Activated CD4-positive, CD25-positive, alpha-beta regulatory T cell treated with anti-CD3 and anti-CD28 coated beads, Interleukin-2, amount 50 U/mL, for 24 hours (primary cell): ENCODE data around the gene ABHD12.
A peak's percentile ranks its signal among the peaks of the same experiment; 100 is the strongest.

Experiments
- ATAC-seq, 2 donors: fragments of 150-1000 bp; cut with Tn5 transposase; one replicate each; pipeline ENCODE4 v1.10.0; 2021; ENCODE audit warnings: mild to moderate bottlenecking in 1 of 2, moderate library complexity in 1 of 2

ABHD12 gene

GRCh38 chr20:25380945-25381614 lies 9.6 kb downstream of the ABHD12 start:
- no peak for ATAC-seq

GRCh38 chr20:25378884-25379733 lies 11.5 kb downstream of the ABHD12 start:
- ATAC-seq, result no peak

DNA sequence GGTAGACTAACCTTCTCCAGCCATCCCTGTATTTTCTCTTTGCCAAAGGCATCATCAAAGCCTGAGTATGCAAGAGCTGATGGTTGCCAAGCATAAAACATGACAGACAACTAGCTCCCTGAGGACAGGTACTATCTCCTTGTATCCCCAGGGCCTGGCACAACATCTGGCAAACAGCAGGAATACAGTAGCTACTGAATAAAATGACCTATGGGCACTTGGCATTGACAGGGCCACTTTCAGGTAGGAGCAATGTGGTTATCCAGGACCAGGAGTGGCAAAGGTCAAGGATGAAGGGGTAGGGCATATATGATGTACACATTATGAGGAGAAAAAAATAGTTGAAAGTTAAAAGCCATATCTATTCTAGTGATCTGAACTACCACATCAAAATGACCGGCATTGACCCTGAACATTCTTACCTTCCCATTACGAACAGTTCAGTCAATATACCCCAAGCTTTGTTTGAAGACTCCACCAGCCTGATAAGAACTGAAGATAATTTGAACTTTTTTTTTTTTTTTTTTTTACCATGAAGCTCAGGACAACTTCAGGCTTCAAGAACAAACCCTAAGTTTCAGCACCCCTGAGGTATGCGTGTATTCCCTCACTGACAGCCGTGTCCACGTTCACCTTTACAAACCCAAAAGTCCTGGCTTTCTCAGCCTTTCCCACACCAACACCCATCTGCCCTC lies 12.3 kb downstream of the ABHD12 start:
- no peak for ATAC-seq

DNA sequence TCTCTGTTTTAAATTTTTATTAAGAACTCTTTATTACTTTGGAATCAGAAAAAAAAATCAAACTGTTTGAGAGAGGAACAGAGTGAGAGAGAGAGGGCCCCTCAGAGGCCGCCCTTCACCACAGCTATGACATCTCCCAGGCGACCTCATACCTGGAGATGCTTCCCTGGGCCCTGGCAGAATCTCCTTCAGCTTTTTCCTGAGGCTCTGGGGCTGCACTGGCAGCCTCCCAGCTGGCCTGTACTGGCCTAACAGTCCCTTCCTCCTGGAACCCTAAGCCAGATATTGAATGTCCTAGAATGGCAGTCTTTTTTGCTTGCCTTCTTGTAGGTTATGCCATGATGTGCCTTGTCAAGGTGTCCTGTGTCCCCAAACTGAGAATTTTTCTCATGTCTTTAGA lies 13.7 kb downstream of the ABHD12 start:
- no peak for ATAC-seq

DNA sequence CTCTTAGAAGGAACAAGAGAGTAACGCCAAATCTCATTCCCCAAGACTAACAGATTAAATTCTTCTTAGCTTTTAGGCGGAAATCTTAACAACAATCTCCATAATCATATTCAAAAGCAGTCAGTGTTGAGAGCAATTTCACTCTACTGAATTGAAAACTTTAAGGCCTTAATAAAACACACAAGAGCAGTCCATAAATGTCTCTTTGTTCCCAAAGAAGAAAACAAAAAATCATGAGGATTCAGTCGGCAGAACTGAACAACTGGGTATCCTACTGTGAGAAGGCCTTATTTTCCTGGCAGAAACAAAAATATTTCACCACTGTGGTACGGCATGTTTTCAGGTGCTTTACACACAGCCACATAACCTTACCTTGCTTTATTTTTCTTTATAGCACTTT lies 14.4 kb downstream of the ABHD12 start:
- ATAC-seq, result no peak

DNA sequence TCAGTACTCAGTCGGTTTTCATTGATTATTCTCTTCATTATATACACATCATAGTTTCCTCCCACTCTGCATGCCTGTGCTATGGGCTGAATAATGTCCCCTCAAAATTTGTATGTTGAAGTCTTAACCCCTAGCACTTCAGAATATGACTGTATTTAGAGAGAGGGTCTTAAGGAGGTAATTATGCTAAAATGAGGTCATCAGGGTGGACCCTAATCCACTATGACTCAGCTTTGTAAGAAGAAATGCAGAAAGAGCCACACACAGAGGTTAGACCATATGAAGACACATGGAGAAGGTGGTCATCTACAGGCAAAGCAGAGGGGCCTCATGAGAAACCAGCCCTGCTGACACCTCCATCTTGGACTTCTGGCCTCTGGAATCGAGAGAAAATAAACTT lies 15.8 kb downstream of the ABHD12 start:
- ATAC-seq, result no peak

GRCh38 chr20:25372584-25373336 lies 17.9 kb downstream of the ABHD12 start:
- ATAC-seq, result peak; percentile 70 to 88

DNA sequence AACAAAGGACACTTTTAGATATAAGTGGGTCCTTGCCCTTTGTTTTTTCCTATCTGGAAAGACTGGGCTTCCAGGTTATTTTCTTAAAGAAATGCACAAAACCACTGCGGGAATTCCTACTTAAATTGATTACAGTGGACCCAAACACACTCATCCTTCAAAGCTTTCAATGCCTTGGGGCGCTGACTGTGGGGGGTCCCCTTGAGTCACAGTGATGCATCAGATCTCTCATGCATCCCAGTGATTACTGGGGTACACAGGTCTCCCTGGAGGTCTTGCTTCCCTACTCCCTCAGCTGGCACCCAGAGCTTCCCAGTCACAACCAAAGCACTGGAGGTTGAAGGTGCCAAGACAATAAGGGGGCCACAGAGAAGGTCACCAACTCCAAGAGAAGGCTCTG lies 20.7 kb downstream of the ABHD12 start:
- ATAC-seq, result no peak

- no peak for ATAC-seq
Measured at GRCh38 chr20:25369529-25369928, 21.1 kb downstream of the ABHD12 start.

DNA sequence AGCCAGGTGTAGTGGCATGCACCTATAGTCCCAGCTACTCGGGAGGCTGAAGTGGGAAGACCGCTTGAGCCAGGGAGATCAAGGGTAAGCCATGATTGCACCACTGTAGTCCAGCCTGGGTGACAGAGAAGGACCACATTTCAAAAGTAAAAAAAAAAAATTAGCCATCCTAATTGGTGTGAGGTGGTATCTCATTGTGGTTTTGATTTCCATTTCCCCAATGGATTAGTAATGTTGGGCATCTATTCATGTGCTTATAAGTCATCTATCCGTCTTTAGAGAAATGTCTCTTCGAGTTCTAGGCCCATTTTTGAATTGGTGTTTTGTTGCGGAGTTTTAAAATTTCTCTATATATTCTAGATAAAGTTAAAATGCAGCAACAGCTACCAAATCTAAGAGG lies 21.7 kb downstream of the ABHD12 start:
- no peak for ATAC-seq

- no peak for ATAC-seq
Measured at GRCh38 chr20:25368526-25368925, 22.1 kb downstream of the ABHD12 start.

DNA sequence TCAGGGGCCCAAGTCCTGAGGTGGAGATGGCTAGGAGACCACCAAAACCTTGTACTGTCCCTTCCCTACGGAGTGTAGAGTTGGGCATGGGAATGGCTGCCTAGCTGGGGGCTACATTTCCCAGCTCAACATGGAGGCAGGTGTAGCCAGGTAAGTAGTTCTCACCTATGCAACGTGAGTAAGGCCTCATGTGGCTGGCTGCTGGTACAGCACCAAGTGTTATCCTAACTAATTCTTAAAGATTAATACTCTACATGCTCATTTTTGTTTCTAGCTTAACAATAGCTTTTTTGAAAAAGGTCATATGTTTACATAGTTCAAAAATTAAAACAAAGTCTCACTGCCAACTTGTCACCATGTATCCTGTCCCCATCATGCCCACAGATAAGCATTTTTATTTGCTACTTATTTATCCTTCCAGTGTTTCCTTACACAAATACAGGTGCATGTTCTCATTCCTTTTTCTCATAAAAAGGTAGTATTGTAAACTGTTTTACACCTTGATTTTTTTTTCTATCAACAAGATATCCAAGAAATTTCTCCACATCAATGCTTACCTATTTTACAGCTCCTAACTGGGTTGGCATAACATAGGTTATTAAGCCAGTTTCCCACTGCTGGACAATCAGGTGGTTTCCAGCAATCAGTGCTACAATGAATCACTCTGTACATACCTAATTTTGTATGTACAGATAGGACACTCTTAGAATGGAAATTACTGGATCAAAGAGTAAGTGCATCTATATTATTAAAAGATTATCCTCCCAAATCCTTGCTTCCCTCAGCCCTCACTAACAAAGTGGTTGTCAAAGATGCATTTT lies 25.5 kb downstream of the ABHD12 start:
- no peak for ATAC-seq

DNA sequence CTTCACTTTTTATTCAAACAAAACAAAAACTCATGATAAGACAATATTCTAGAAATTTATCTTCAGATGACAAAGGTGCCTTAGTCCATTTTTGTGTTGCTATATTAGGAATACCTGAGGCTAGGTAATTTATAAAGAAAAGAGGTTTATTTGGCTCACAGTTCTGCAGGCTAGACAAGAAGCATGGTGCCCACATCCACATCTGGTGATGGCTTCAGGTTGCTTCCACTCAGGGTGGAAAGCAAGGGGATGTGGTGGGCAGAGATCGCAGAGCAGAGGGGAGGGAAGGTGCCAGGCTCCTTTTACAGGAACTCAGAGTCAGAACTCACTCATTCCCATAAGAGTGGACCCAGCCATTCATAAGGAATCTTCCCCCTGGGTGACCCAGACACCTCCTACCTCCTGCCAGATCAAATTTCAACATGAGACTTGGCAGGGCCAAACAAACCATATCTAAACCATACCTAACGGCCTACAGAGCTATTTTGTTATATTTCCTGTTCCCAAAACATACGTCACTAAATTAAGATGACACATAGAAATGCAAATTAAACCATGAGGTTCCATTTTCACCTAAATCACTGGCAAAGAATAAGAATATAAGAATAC lies 26.4 kb downstream of the ABHD12 start:
- ATAC-seq, result no peak

GRCh38 chr20:25361287-25361683 lies 29.4 kb downstream of the ABHD12 start:
- no peak for ATAC-seq

DNA sequence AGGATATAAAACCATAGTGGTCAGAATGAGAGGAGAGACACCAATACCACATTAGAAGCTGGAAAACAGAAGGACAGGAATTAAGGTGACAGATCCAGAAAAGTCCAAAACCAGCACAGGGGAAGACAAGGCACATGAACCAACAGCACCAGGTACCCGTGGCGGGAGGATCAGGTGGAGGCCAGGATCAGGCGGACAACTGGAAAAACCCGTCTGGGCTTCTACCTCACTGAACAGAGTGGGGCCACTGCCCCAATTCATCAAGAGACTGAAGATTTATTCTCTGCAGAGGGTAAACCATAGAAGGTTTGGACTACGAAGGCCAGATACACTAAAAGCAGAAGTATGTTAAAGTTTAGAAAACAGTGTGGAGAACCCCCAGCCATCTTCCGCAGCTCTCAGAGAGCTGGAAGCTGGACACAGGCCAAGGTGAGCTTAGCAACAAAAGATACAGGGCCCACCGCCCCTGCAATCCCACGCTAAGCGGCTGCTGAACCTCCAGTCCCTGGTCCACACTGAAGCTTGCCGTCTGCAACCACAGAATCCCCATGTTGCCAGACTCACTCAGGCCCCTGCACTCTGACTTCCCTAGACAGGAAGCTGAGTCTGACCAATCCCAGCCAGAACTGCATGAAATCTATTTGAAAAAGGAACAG lies 29.9 kb downstream of the ABHD12 start:
- ATAC-seq, result no peak

DNA sequence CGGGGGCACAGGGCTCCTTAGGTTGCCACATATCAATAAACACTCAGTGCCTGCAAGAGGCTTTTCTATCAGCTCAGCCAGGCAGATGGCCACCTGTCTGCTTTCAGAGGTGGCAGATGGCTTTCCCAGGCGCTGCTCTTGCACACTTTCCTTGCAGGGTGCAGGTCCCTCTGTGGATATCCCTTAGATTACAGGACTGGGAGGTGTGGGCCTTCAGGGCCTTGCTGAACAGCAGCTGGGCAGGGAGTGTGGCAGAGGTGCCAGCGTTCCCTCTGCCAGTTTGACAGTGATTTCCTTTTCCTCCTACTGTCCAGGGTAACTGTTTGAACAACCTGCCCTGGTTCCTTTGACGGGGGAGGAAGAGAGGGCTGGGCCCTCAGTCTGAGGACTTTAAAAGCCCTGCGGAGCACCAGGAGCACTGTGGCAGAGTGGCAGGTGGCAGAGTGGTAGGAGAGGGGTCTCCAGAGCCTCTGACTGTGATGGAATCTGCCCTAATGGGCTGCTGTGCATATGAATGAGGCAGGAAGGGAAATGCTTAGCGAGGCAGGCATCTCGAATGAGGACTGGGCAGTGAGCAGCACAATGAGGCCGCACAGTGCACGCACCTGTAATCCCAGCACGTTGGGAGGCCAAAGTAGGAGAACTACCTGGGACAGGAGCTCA lies 34.2 kb downstream of the ABHD12 start:
- ATAC-seq, result no peak

GRCh38 chr20:25355866-25356265 lies 34.8 kb downstream of the ABHD12 start:
- no peak for ATAC-seq

GRCh38 chr20:25355011-25355595 lies 35.5 kb downstream of the ABHD12 start:
- ATAC-seq, result no peak

DNA sequence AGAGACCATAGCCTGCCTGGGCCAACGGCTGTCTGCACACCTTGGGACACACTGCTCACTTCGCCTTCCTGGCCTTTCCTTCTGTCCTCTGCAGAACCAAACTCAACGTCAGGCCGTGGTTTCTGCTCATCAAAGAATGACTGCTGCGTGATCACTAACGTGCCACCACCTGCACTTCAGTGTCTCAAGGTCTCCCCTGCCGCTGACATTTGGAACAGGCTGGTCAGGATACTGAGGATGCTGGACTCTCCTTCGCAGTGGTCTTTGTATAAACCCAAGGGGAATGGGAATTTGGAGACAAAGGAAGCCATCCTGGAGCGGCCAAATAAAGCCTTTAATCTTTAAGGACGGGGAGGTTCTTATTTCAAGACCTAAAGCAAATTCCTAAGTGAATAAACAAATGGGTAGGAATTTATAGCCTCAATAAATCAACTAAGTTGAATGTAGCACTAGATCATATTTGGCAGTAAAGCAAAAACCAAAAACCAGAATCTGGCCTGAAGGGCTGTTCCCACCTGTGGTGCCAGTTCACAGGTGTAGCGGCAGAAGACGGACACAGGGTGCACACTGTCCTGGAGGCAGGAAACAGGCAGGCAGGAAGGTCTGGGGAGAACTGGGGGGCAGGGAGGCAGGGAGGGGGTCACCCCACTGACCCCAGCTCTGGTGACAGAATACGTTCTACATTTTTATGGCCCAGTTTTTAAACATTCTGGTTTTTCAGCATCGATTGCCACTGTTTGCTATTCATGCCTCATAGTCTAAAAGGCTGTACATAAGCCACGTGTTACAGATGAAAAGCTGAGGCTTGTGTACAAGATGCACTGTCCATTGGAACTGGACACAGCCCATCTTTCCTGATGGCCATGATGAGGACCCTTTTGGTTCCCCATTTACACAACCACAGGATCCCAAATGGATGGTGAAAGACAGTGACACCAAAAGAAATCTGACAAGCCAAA lies 36.6 kb downstream of the ABHD12 start:
- ATAC-seq, result no peak
